Mammary epithelial cell (primary cell): ENCODE data around the gene TBL2.

Source experiments
- EZH2 ChIP-seq: IDR thresholded peaks from 2 replicates; pipeline ENCODE4 v1.6.1; 2012; ENCODE audit warnings: low read length, inconsistent platforms, borderline replicate concordance
- TF ChIP-seq, protein P1 (sequence below), 2 donors: IDR thresholded peaks in 1 of 2; conservative IDR thresholded peaks in 1 of 2; 2 replicates each; pipeline ENCODE4 v1.5.1; 2011 to 2012; ENCODE audit warnings: inconsistent platforms in 2 of 2, low read length in 2 of 2, mild to moderate bottlenecking in 2 of 2, control low read depth in 1 of 2, low read depth in 1 of 2; ENCODE audit not compliant: insufficient read depth in 1 of 2; ENCODE audit errors: extremely low read depth in 1 of 2

DNA sequence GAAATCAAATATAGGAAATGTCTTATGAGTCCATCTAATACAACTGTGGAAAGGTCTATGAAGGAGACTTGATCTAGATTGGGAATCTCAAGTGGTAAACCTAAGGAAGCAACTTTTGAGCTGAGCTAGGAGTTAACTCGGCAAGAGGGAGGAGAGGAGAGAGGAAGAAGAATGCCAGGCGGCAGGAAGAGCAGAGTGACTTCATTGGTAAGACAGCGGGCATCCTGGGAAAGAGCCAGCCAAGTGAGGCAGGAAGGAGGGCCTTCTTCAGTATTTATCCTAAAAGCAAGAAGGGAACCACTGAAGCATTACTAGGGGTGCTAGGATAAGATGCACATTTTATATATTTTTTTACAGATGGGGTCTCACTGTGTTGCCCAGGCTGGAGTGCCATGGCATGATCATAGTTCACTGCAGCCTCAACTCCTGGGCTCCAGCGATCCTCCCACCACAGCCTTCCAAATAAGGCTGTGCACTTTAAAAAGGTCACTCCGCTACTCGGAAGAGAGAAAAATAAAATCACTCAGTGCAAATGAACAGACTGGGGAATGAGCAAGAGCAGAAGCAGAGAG, 22.9 kb downstream of the TBL2 start:
- TF ChIP-seq, protein P1, sequence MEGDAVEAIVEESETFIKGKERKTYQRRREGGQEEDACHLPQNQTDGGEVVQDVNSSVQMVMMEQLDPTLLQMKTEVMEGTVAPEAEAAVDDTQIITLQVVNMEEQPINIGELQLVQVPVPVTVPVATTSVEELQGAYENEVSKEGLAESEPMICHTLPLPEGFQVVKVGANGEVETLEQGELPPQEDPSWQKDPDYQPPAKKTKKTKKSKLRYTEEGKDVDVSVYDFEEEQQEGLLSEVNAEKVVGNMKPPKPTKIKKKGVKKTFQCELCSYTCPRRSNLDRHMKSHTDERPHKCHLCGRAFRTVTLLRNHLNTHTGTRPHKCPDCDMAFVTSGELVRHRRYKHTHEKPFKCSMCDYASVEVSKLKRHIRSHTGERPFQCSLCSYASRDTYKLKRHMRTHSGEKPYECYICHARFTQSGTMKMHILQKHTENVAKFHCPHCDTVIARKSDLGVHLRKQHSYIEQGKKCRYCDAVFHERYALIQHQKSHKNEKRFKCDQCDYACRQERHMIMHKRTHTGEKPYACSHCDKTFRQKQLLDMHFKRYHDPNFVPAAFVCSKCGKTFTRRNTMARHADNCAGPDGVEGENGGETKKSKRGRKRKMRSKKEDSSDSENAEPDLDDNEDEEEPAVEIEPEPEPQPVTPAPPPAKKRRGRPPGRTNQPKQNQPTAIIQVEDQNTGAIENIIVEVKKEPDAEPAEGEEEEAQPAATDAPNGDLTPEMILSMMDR (conservative IDR thresholded peaks at IDR 0.05 in 1 of 2, IDR thresholded peaks at IDR 0.05 in 1 of 2; ENCODE audit: extremely low read depth in 1 of 2, insufficient read depth in 1 of 2, low read depth in 1 of 2, low read length in 2 of 2) = no peak
- no peak for TF ChIP-seq EZH2
